OCI-LY1 (cell line): ENCODE data around the gene USO1.

ENCODE experiments used
- H2AFZ ChIP-seq: fragments of 200-600 bp; sonication (generic), shearing (Covaris generic); 2 replicates; pipeline ENCODE4 v1.6.0; 2014; ENCODE audit warnings: antibody characterized with exemption, mild to moderate bottlenecking, low read length
- H3F3A ChIP-seq: fragments of 200-600 bp; sonication (generic), shearing (Covaris generic); 2 replicates; pipeline ENCODE4 v1.6.0; 2014; ENCODE audit warnings: mild to moderate bottlenecking, antibody characterized with exemption, low read length, moderate library complexity; ENCODE audit not compliant: insufficient read depth
- H3K27ac ChIP-seq: fragments of 200-600 bp; sonication (generic); 2 replicates; pipeline ENCODE4 v1.5.1; 2014; ENCODE audit warnings: low read length, mixed run types, mild to moderate bottlenecking, low read depth; ENCODE audit not compliant: poor library complexity, severe bottlenecking
- H3K27me3 ChIP-seq: fragments of 200-600 bp; sonication (generic); 2 replicates; pipeline ENCODE4 v1.6.0; 2014; ENCODE audit warnings: antibody characterized with exemption, mild to moderate bottlenecking, low read length, moderate library complexity; ENCODE audit not compliant: insufficient read depth
- H3K36me3 ChIP-seq: fragments of 200-600 bp; sonication (generic); 2 replicates; pipeline ENCODE4 v1.6.1; 2014; ENCODE audit warnings: mild to moderate bottlenecking, antibody characterized with exemption, low read length, moderate library complexity, mixed read lengths; ENCODE audit not compliant: insufficient read depth
- H3K4me1 ChIP-seq: fragments of 200-600 bp; sonication (generic); 2 replicates; pipeline ENCODE4 v1.5.1; 2014; ENCODE audit warnings: mild to moderate bottlenecking, low read length, moderate library complexity; ENCODE audit not compliant: insufficient read depth, severe bottlenecking
- H3K4me2 ChIP-seq: fragments of 200-600 bp; sonication (generic), shearing (Covaris generic); 2 replicates; pipeline ENCODE4 v1.6.1; 2014; ENCODE audit warnings: low read length
- H3K4me3 ChIP-seq: fragments of 200-600 bp; sonication (generic); 2 replicates; pipeline ENCODE4 v1.5.1; 2014; ENCODE audit warnings: low read length, low read depth, mild to moderate bottlenecking, mixed read lengths; ENCODE audit not compliant: poor library complexity, severe bottlenecking
- H3K79me2 ChIP-seq: fragments of 200-600 bp; shearing (Covaris generic); 2 replicates; pipeline ENCODE4 v1.6.1; 2016; ENCODE audit warnings: mixed run types, low read length, mixed read lengths; ENCODE audit not compliant: insufficient read depth
- H3K9ac ChIP-seq: fragments of 200-600 bp; sonication (generic), shearing (Covaris generic); 2 replicates; pipeline ENCODE4 v1.6.1; 2014; ENCODE audit warnings: mild to moderate bottlenecking, low read length, mixed read lengths
- H3K9me2 ChIP-seq: fragments of 200-600 bp; sonication (generic), shearing (Covaris generic); 2 replicates; pipeline ENCODE4 v1.6.1; 2014; ENCODE audit warnings: low read depth, mild to moderate bottlenecking, low read length, mixed read lengths
- H3K9me3 ChIP-seq: fragments of 200-600 bp; shearing (Covaris generic); 2 replicates; pipeline ENCODE4 v1.6.1; 2014; ENCODE audit warnings: low read length, mixed read lengths
- H4K20me1 ChIP-seq: fragments of 200-600 bp; sonication (generic), shearing (Covaris generic); 2 replicates; pipeline ENCODE4 v1.6.0; 2016; ENCODE audit warnings: mild to moderate bottlenecking, low read length; ENCODE audit not compliant: insufficient read depth
- CTCF ChIP-seq: fragments of 200-600 bp; sonication (generic), shearing (Covaris generic); IDR thresholded peaks from 2 replicates; pipeline ENCODE4 v1.5.1; 2017; ENCODE audit warnings: mild to moderate bottlenecking, antibody characterized with exemption, low read length, moderate library complexity, mixed read lengths
- EZH2 ChIP-seq: fragments of 200-600 bp; sonication (generic), shearing (Covaris generic); IDR thresholded peaks from 2 replicates; pipeline ENCODE4 v1.8.0; 2017; ENCODE audit warnings: borderline replicate concordance, mixed run types, mild to moderate bottlenecking, antibody characterized with exemption, low read length, moderate library complexity, mixed read lengths

The USO1 gene

GRCh38 chr4:75724066-75724866, at the start of gene USO1:
Gene USO1, plus strand, starts transcription at chr4:75724577. Its CDS starts 243 bp downstream, at chr4:75724820.
- H3K27ac ChIP-seq: peak within 1 kb of the TSS; percentile 70

GRCh38 chr4:75675004-75675531, 49.3 kb upstream of the USO1 start:
- Histone ChIP-seq H3K36me3 (no peaks in the 10 kb centered on the region; the same call in 1 of the 2 replicates), H3K4me3 (no peak overlapping the region), H3K4me1 (peaks cover 30% of the 10 kb centered on the region), H3K9me3 (no peaks in the 10 kb centered on the region), H2AFZ (no peak overlapping the region), H3K9ac (no peak overlapping the region), H3F3A (no peaks in the 10 kb centered on the region), H3K27ac (no peak overlapping the region), H4K20me1 (peaks cover 13% of the 10 kb centered on the region; the same call in 1 of the 2 replicates), H3K9me2 (no peaks in the 10 kb centered on the region), H3K4me2 (no peak overlapping the region), H3K27me3 (no peaks in the 10 kb centered on the region), H3K79me2 (peaks cover 30% of the 10 kb centered on the region)
- no peak for TF ChIP-seq CTCF
- TF ChIP-seq EZH2: no peak

More at GRCh38 chr4:75724066-75724866, at the start of gene USO1:
- H3K36me3 ChIP-seq: no peaks in the 10 kb centered on the region
- H3F3A ChIP-seq: no peaks in the 10 kb centered on the region
- H2AFZ ChIP-seq: peak within 1 kb of the TSS; percentile 30; the same call in 1 of the 2 replicates
- peak; percentile 89 for TF ChIP-seq CTCF
- no peak for TF ChIP-seq EZH2
- H3K9me2 ChIP-seq: no peaks in the 10 kb centered on the region
- H3K4me3 ChIP-seq: peak within 1 kb of the TSS; percentile 77
- no peaks in the 10 kb centered on the region for H3K9me3 ChIP-seq
- peaks cover 24% of the 10 kb centered on the region; the same call in 1 of the 2 replicates for H3K79me2 ChIP-seq
- H3K9ac ChIP-seq: peak within 1 kb of the TSS; percentile 77
- H3K4me2 ChIP-seq: peak within 1 kb of the TSS; percentile 90
- H3K27me3 ChIP-seq: no peaks in the 10 kb centered on the region
- peaks cover 52% of the 10 kb centered on the region for H3K4me1 ChIP-seq
- no peaks in the 10 kb centered on the region for H4K20me1 ChIP-seq

GRCh38 chr4:75678473-75678872, 45.9 kb upstream of the USO1 start:
- Histone ChIP-seq H3K36me3 (no peaks in the 10 kb centered on the region), H3K9me3 (no peaks in the 10 kb centered on the region), H3K27ac (no peak overlapping the region), H3K27me3 (no peaks in the 10 kb centered on the region), H4K20me1 (no peaks in the 10 kb centered on the region), H3K4me1 (peaks cover 8% of the 10 kb centered on the region), H3K4me2 (no peak overlapping the region), H3F3A (no peaks in the 10 kb centered on the region), H3K9ac (no peak overlapping the region), H3K4me3 (no peak overlapping the region), H2AFZ (no peak overlapping the region), H3K79me2 (no peaks in the 10 kb centered on the region), H3K9me2 (no peaks in the 10 kb centered on the region)
- TF ChIP-seq EZH2: no peak
- no peak for TF ChIP-seq CTCF
